T-helper 17 cell (primary cell): ENCODE data around the gene ZNF845. TPM values are rescaled to one million over a fixed set of nuclear protein-coding genes. Genes with fewer than 3 reads are reported as not detected.
"Not testable (repeated sequence)": the region's sequence is repeated elsewhere in the genome, so short reads cannot be mapped to it uniquely, and the experiment has no call there.

Source experiments
- ATAC-seq: fragments of 150-1000 bp; cut with Tn5 transposase; 2 replicates; pipeline ENCODE4 v1.10.0; 2021; ENCODE audit warnings: mild to moderate bottlenecking, moderate library complexity
- DNase-seq, 3 donors: peaks; one replicate each; pipeline versions ENCODE4 v3.0.0 to v3.0.0-alpha.2; 2020 to 2021
- H3K9me3 ChIP-seq: one replicate; pipeline ENCODE4 v1.7.0; 2013; ENCODE audit warnings: low read length, mild to moderate bottlenecking; ENCODE audit not compliant: control insufficient read depth, poor library complexity, severe bottlenecking
- H3K27ac Mint-ChIP-seq: one replicate; pipeline ENCODE4 v1.8.0; 2022; ENCODE audit warnings: mild to moderate bottlenecking, moderate library complexity, mixed read lengths
- H3K27me3 Mint-ChIP-seq: one replicate; pipeline ENCODE4 v1.8.0; 2022; ENCODE audit warnings: mixed read lengths
- H3K36me3 Mint-ChIP-seq: one replicate; pipeline ENCODE4 v1.8.0; 2022; ENCODE audit warnings: low read depth, mixed read lengths
- H3K4me1 Mint-ChIP-seq: one replicate; pipeline ENCODE4 v1.8.0; 2022; ENCODE audit warnings: mild to moderate bottlenecking, mixed read lengths
- H3K4me3 Mint-ChIP-seq: one replicate; pipeline ENCODE4 v1.8.0; 2022; ENCODE audit warnings: mild to moderate bottlenecking, moderate library complexity, mixed read lengths
- total RNA-seq, 4 donors: library from RNA in 2 of 4; stranded (reverse) in 2 of 4; gene quantifications; one replicate each; pipeline ENCODE4 v1.2.3 and lab custom pipeline; 2022 to 2026

ZNF845 gene
- total RNA-seq, 2 donors from 2014 or later = 6.5 to 6.9 TPM

GRCh38 chr19:53357821-53358581 is 24.5 kb downstream of the ZNF845 start:
- H3K27ac Mint-ChIP-seq = no peak overlapping the region

GRCh38 chr19:53360056-53360455 is 26.5 kb downstream of the ZNF845 start:
- H3K27me3 Mint-ChIP-seq, H3K4me1 Mint-ChIP-seq, H3K4me3 Mint-ChIP-seq, H3K27ac Mint-ChIP-seq, ATAC-seq, H3K9me3 ChIP-seq, DNase-seq, H3K36me3 Mint-ChIP-seq: not testable (repeated sequence)

More at GRCh38 chr19:53357821-53358581, 24.5 kb downstream of the ZNF845 start:
- H3K9me3 ChIP-seq = peaks cover 8% of the 10 kb centered on the region
- no peak overlapping the region for H3K4me3 Mint-ChIP-seq
- no peaks in the 10 kb centered on the region for H3K4me1 Mint-ChIP-seq
- no peaks in the 10 kb centered on the region for H3K36me3 Mint-ChIP-seq
- H3K27me3 Mint-ChIP-seq = no peaks in the 10 kb centered on the region
- DNase-seq (no peak), ATAC-seq (no peak)

- Mint-ChIP-seq H3K4me1 (peaks cover 13% of the 10 kb centered on the region), H3K36me3 (no peaks in the 10 kb centered on the region), H3K4me3 (peak within 1 kb of the TSS; percentile 91), H3K27me3 (no peaks in the 10 kb centered on the region), H3K27ac (peak within 1 kb of the TSS; percentile 89)
- DNase-seq = peak; percentile 94 to 96 (median 95)
- H3K9me3 ChIP-seq = no peaks in the 10 kb centered on the region
- ATAC-seq = peak; percentile 100
Observed at GRCh38 chr19:53365134-53365898, 31.8 kb downstream of the ZNF845 start, which contains the start of gene ZNF525. Gene ZNF525 (plus strand): TSS chr19:53365705. CDS start chr19:53372282, 6,577 bp downstream.

GRCh38 chr19:53365899-53366493 is 32.4 kb downstream of the ZNF845 start:
- Mint-ChIP-seq H3K27me3 (no peaks in the 10 kb centered on the region), H3K27ac (peak overlapping the region; percentile 89), H3K4me3 (peak overlapping the region; percentile 91), H3K4me1 (peaks cover 13% of the 10 kb centered on the region), H3K36me3 (peaks cover 4% of the 10 kb centered on the region)
- ATAC-seq (peak; percentile 48), DNase-seq (peak; percentile 14 to 26 (median 20))
- peaks cover under 1% of the 10 kb centered on the region for H3K9me3 ChIP-seq

GRCh38 chr19:53372196-53372595 is 38.6 kb downstream of the ZNF845 start:
- Mint-ChIP-seq H3K27ac (no peak overlapping the region), H3K27me3 (no peaks in the 10 kb centered on the region), H3K4me3 (no peak overlapping the region), H3K4me1 (no peaks in the 10 kb centered on the region), H3K36me3 (peaks cover 9% of the 10 kb centered on the region)
- no peak for DNase-seq
- ATAC-seq = no peak
- peaks cover 8% of the 10 kb centered on the region for H3K9me3 ChIP-seq

- Mint-ChIP-seq H3K4me1 (no peaks in the 10 kb centered on the region), H3K27me3 (no peaks in the 10 kb centered on the region), H3K27ac (no peak overlapping the region), H3K4me3 (no peak overlapping the region), H3K36me3 (peaks cover 12% of the 10 kb centered on the region)
- DNase-seq (no peak), ATAC-seq (no peak)
- H3K9me3 ChIP-seq = peaks cover 10% of the 10 kb centered on the region
Observed at GRCh38 chr19:53374288-53374687, 40.7 kb downstream of the ZNF845 start.

- DNase-seq (no peak), ATAC-seq (no peak)
- H3K9me3 ChIP-seq = peaks cover 10% of the 10 kb centered on the region
- H3K27me3 Mint-ChIP-seq = no peaks in the 10 kb centered on the region
- H3K4me3 Mint-ChIP-seq = no peak overlapping the region
- H3K36me3 Mint-ChIP-seq = peaks cover 16% of the 10 kb centered on the region
- H3K4me1 Mint-ChIP-seq = no peaks in the 10 kb centered on the region
- H3K27ac Mint-ChIP-seq = no peak overlapping the region
Observed at GRCh38 chr19:53374743-53375142, 41.2 kb downstream of the ZNF845 start.

- ATAC-seq (no peak), DNase-seq (no peak)
- Mint-ChIP-seq H3K27me3 (no peaks in the 10 kb centered on the region), H3K4me3 (no peak overlapping the region), H3K27ac (no peak overlapping the region), H3K4me1 (no peaks in the 10 kb centered on the region), H3K36me3 (peaks cover 11% of the 10 kb centered on the region)
- H3K9me3 ChIP-seq = peaks cover 41% of the 10 kb centered on the region
Observed at GRCh38 chr19:53381376-53381775, 47.8 kb downstream of the ZNF845 start.

- H3K9me3 ChIP-seq = peaks cover 26% of the 10 kb centered on the region
- DNase-seq (no peak), ATAC-seq (no peak)
- Mint-ChIP-seq H3K4me1 (no peaks in the 10 kb centered on the region), H3K4me3 (no peak overlapping the region), H3K27me3 (no peaks in the 10 kb centered on the region), H3K36me3 (peaks cover 6% of the 10 kb centered on the region), H3K27ac (no peak overlapping the region)
Observed at GRCh38 chr19:53388168-53388567, 54.6 kb downstream of the ZNF845 start.

GRCh38 chr19:53388904-53389303 is 55.4 kb downstream of the ZNF845 start:
- Mint-ChIP-seq H3K4me1 (no peaks in the 10 kb centered on the region), H3K27me3 (no peaks in the 10 kb centered on the region), H3K4me3 (no peak overlapping the region), H3K27ac (no peak overlapping the region), H3K36me3 (peaks cover 6% of the 10 kb centered on the region)
- ATAC-seq = no peak
- peaks cover 19% of the 10 kb centered on the region for H3K9me3 ChIP-seq
- DNase-seq = no peak

GRCh38 chr19:53389571-53389970 is 56.0 kb downstream of the ZNF845 start:
- H3K9me3 ChIP-seq = peaks cover 15% of the 10 kb centered on the region
- Mint-ChIP-seq H3K4me3 (no peak overlapping the region), H3K4me1 (no peaks in the 10 kb centered on the region), H3K27me3 (no peaks in the 10 kb centered on the region), H3K27ac (no peak overlapping the region), H3K36me3 (peaks cover 6% of the 10 kb centered on the region)
- ATAC-seq (no peak), DNase-seq (no peak)

GRCh38 chr19:53389978-53390377 is 56.4 kb downstream of the ZNF845 start:
- no peaks in the 10 kb centered on the region for H3K27me3 Mint-ChIP-seq
- DNase-seq (no peak), ATAC-seq (no peak)
- H3K4me1 Mint-ChIP-seq = no peaks in the 10 kb centered on the region
- H3K36me3 Mint-ChIP-seq = peaks cover 4% of the 10 kb centered on the region
- H3K4me3 Mint-ChIP-seq = no peak overlapping the region
- peaks cover 11% of the 10 kb centered on the region for H3K9me3 ChIP-seq
- no peak overlapping the region for H3K27ac Mint-ChIP-seq

- ATAC-seq (no peak), DNase-seq (no peak)
- Mint-ChIP-seq H3K4me1 (peaks cover 12% of the 10 kb centered on the region), H3K27me3 (no peaks in the 10 kb centered on the region), H3K27ac (peak overlapping the region; percentile 95), H3K36me3 (peaks cover 8% of the 10 kb centered on the region), H3K4me3 (peak overlapping the region; percentile 95)
- H3K9me3 ChIP-seq = no peaks in the 10 kb centered on the region
Observed at GRCh38 chr19:53394522-53394973, 61.0 kb downstream of the ZNF845 start.
